ENCODE data around the gene METTL17.
"Not testable (repeated sequence)": the region's sequence is repeated elsewhere in the genome, so short reads cannot be mapped to it uniquely, and the experiment has no call there.

METTL17 gene

GRCh38 chr14:20989787-20990600 lies at the start of gene METTL17:
Gene METTL17, plus strand, starts transcription at chr14:20989980. Its CDS starts 23 bp downstream, at chr14:20990003.
- ChIA-PET POLR2A (no interaction called here), CTCF (interaction anchor here (8.6 to 9.6 kb wide), 2 partner anchors 17 to 19 kb away, joined by 57 to 102 read pairs; no protein-coding TSS in a partner anchor)
- peak; percentile 21 for TF ChIP-seq CTCF (IDR thresholded peaks at IDR 0.05; ENCODE audit: control extremely low read depth, extremely low read depth, low read depth, missing control alignments)
- peak; percentile 91 for DNase-seq (ENCODE audit: extremely low spot score)

GRCh38 chr14:20945146-20945545 lies 44.6 kb upstream of the METTL17 start:
- POLR2A ChIA-PET; CTCF ChIA-PET; DNase-seq (ENCODE audit: extremely low spot score): not testable (repeated sequence)

GRCh38 chr14:20946707-20947106 lies 43.1 kb upstream of the METTL17 start:
- CTCF ChIA-PET; DNase-seq (ENCODE audit: extremely low spot score); POLR2A ChIA-PET: not testable (repeated sequence)

GRCh38 chr14:20954736-20955537 lies 34.8 kb upstream of the METTL17 start, which contains the start of gene RNASE2:
Gene RNASE2, plus strand, starts transcription at chr14:20955487. Its CDS starts 285 bp downstream, at chr14:20955772.
- DNase-seq (ENCODE audit: extremely low spot score); POLR2A ChIA-PET; CTCF ChIA-PET: not testable (repeated sequence)

GRCh38 chr14:20955538-20955873 lies 34.3 kb upstream of the METTL17 start:
- CTCF ChIA-PET: interaction anchor here (3.0 kb wide), 1 partner anchor 16 kb away, joined by 14 read pairs; no protein-coding TSS in a partner anchor
- POLR2A ChIA-PET; DNase-seq (ENCODE audit: extremely low spot score): not testable (repeated sequence)

- ChIA-PET CTCF (interaction anchor here (0.8 to 3.0 kb wide), 2 partner anchors 15 to 148 kb away, joined by 3 to 14 read pairs; no protein-coding TSS in a partner anchor), POLR2A (no interaction called here)
- no peak for DNase-seq (ENCODE audit: extremely low spot score)
- TF ChIP-seq CTCF (IDR thresholded peaks at IDR 0.05; ENCODE audit: control extremely low read depth, extremely low read depth, low read depth, missing control alignments): no peak
These were observed 33.3 kb upstream of the METTL17 start for GRCh38 chr14:20956376-20956976.

GRCh38 chr14:20958946-20959345 lies 30.8 kb upstream of the METTL17 start:
- CTCF ChIA-PET: interaction anchor here (5.7 kb wide), 1 partner anchor 13 kb away, joined by 87 read pairs; no protein-coding TSS in a partner anchor

GRCh38 chr14:20969336-20969735 lies 20.4 kb upstream of the METTL17 start:
- POLR2A ChIA-PET: no interaction called here
- CTCF ChIA-PET: interaction anchor here (1.0 to 7.3 kb wide), 6 partner anchors 8 to 114 kb away, joined by 3 to 102 read pairs (median 54); no protein-coding TSS in a partner anchor
- no peak for DNase-seq (ENCODE audit: extremely low spot score)
- TF ChIP-seq CTCF (IDR thresholded peaks at IDR 0.05; ENCODE audit: control extremely low read depth, extremely low read depth, low read depth, missing control alignments): no peak

More at GRCh38 chr14:20958946-20959345, 30.8 kb upstream of the METTL17 start:
- POLR2A ChIA-PET; DNase-seq (ENCODE audit: extremely low spot score): not testable (repeated sequence)

GRCh38 chr14:20970647-20970982 lies 19.2 kb upstream of the METTL17 start:
- ChIA-PET CTCF (interaction anchor here (0.6 to 7.3 kb wide), 61 partner anchors 9 to 638 kb away, joined by 3 to 102 read pairs (median 5); partner anchors contain the start of genes ARHGEF40, PARP2, SLC39A2 and TMEM253), POLR2A (no interaction called here)
- no peak for TF ChIP-seq CTCF (IDR thresholded peaks at IDR 0.05; ENCODE audit: control extremely low read depth, extremely low read depth, low read depth, missing control alignments)
- no peak for DNase-seq (ENCODE audit: extremely low spot score)
